GM19438 (cell line): Measurements from ENCODE around the gene TRIM54.
"Not testable (repeated sequence)": the region's sequence is repeated elsewhere in the genome, so short reads cannot be mapped to it uniquely, and the experiment has no call there.

ENCODE experiments used
- ATAC-seq: cut with Tn5 transposase; IDR thresholded peaks from one replicate; pipeline ENCODE4 v1.9.1; 2021; ENCODE audit warnings: low read depth; ENCODE audit not compliant: unreplicated experiment

The TRIM54 gene

DNA sequence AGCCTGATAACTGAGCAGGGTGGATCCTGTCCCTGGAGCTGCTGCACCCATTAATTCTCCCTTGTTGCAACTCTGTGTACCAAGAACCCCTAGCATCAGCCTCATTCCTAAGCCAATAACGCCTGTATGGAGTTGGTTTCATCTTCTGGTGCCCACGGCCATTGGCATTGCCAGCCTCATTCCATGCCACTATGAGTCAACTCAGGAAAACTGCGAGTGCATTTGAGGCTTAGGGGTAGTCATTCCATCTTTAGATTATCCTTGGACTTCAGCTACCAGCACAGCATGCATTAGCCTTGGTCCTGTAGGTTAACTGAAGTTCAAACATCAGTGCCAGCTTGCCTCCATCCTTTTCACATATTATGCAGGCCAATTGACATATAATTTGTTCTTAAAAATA, 1.4 kb upstream of the TRIM54 start:
- ATAC-seq: no peak

DNA sequence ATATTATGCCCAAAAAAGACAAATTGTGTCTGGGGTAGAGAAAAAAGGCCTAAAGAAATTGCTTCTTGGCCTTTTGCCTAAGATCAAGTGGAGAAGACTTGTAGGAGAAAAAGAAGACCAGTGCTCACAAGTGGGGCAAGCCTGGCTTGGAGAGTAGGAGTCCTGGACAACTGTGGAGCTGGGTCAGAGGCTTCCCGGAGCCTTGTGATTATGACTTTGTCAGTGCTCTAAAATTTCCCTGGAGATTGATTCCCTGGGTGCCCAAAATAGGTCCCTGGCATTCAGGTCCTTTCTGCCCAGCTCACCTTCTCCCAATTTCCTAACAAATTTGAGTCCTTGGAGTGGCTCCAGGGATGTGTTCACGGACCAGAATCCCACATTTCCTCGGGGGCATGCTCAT, 787 bp upstream of the TRIM54 start:
- no peak for ATAC-seq

DNA sequence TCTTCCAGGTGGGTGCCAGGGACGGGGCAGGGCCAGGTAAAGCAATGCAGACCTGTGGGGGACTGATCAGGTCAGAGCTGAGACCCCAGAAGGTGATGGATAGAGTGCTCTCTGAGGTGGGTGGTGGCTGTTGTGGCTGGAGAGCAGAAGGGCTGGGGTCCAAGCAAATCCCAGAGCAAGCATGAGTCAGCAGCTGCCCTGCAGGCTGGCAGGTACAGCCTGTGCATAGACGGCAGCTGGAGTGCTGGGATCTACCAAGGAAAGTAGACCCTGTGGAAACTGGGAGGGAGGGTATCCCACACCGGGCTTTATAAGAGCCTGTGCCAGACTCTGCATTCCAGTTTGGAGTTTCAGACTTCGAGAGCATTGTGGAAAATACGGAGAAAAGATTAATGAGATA, 663 bp downstream of the TRIM54 start:
- ATAC-seq: no peak

DNA sequence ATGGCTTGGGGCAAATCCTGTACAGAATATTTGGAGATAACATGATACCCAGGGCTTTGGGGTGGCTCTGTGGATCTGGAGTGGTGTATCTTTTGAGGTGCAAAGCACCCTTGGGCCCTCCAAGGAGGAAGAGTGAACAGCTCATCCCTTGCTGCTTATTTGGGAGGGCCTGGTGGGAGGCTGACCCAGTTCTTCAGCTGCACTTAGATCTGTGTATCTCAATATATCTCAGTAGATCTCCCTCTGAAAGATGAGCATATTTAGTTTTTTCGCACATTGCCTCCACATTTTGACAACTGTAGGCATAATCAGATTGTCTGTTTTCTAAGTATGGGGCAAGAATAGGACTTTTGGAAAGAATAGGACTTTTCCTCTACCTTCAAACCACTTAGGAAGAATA, 2.8 kb downstream of the TRIM54 start:
- ATAC-seq: no peak

DNA sequence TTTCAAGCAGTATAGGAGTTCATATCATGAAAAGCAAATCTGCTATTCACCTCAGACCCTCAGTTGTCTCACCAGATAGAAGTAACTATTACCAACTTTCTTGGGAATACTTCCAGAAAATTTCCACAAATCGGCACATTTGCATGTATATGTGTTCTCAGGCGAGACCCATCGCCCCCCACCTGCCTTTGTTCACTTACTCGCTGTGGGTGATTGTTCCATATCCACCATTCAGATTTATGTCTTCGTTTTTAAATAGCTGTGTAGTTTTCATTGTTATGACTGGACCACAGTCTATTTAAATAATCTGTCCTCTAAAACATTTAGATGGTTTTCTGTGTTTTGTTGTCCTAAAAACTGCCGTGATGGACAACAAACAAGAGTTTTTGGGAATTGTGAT, 3.3 kb downstream of the TRIM54 start:
- no peak for ATAC-seq

DNA sequence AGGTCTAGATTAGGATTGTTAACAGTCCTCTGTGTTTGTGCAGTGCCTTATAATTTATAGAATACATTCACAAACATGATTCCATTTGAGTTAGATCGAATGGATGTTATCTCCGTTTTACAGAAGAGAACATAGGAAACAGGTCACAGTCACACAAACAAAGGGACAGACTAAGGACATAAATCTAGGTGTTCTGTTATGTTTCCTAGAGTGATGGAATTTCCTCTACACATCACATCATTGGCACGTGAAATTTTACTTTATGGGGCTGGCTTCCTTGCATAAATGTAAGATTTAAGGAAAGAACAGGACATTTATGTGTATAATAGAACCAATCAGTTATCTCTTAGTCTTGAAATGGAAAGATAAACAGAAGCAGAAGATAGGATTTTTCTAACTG, 6.4 kb downstream of the TRIM54 start:
- ATAC-seq: no peak

DNA sequence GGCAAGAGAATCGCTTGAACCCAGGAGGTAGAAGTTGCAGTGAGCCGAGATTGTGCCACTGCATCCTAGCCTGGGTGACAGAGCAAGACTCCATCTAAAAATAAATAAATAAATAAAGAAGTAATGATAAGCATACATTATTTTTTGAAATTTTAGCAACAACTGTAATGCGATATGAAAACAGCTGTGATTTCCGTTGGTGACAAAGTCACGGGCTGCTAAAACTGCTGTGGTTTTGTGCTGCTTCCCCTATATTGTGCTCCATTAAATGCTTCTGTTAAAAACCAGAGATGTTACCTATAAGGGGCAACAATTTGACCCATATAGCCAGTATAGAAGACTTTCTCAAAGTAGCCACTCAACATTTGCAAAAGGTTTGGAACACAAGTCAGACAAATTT, 8.3 kb downstream of the TRIM54 start:
- ATAC-seq: no peak

DNA sequence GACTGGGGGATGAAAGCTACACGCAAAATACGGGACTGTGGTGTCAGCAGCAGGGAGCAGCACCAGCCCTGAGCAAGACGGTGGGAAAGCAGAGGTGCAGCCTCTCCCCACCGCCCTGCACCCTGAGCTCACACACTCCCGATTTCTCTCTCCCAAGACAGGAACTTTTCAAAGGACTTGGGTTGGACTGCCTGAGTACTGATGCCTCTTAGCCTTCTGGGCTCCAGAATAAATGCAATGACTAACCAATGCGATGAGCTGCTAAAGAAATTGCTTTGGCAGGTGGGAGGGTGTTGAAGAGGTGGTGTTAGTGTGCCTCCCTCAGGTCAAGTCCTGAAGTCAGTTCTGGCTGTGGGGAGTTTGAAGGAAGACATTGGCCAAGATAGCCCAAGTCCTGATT, 9.6 kb downstream of the TRIM54 start:
- no peak for ATAC-seq

DNA sequence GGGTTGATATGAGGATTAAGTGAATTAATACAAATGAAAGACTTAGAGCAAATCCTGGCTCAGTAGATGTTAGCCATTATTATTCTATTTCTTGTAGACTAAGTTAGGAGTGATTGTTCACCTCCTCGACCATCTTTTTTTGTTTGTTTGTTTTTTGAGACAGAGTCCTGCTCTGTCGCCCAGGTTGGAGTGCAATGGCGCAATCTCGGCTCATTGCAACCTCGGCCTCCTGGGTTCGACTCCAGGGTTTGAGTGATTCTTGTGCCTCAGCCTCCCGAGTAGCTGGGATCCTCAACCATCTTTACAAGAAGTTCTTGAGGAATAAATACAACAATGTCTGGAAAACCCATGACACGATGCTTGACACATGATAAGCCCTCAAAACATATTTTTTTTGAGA, 12.7 kb downstream of the TRIM54 start:
- ATAC-seq: no peak

DNA sequence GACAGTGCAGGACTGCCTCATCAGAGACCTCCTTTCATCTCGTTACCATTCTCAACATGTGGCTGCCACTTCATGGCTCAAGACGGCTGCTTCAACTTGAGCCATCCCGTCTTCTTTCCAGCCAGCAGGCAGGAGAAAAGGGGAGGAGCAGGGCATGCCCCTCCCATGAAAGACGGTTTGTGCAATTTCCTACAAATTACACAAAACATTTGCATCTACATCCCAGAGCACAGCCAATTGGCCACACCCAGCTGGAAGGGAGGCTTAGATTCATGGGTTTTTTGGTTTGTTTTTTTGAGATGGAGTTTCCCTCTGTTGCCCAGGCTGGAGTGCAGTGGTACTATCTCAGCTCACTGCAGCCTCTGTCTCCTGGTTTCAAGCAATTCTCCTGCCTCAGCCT, 14.3 kb downstream of the TRIM54 start:
- ATAC-seq: no peak

DNA sequence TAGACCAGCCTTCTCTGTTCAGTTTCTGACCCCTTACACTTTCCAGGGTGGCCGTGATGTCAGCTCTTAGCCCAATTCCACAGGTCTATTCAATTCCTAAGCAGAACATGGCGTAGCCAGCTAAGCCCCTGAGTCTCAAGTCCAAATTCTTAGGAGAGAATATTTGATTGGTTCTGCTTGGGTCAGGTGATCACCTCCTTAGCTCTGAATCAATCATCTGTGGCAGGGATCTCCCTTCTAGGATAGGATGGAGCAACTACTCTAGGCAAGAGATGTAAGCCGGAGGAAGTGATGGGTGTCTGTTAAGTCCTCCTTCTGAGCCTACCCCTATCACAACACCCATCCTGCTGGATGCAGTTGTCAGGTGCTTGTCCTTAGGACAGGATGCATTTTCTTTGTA, 15.0 kb downstream of the TRIM54 start:
- ATAC-seq: no peak

DNA sequence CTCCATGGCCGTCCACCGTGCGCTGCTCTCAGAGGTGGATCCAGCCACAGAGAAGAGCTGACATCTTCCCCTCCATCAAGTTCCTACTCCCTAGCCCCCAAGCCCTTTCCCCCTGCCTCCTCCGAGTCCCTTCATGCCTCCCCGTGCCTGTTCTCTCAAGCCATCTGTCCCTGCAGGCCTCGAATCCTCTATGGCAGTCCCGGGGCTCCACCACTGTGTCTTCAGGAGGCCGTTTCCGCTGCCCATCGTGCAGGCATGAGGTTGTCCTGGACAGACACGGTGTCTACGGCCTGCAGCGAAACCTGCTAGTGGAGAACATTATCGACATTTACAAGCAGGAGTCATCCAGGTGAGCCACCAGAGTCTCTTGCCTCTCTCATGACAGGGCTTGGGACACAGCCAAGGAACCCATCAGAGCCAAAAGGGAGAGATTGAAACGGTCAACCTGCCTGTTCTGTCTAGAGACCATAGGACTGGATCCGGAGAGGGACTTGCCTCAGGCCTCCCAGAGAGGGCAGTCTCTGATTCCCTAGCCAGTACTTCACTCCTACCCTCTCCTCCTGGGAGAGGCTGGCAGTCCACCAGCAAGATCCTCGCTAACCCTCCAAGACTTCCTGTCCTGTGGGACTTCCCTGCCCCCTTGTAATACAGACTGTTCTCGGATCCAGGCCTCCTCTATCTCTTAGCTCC, 16.3 kb downstream of the TRIM54 start:
- ATAC-seq: no peak

DNA sequence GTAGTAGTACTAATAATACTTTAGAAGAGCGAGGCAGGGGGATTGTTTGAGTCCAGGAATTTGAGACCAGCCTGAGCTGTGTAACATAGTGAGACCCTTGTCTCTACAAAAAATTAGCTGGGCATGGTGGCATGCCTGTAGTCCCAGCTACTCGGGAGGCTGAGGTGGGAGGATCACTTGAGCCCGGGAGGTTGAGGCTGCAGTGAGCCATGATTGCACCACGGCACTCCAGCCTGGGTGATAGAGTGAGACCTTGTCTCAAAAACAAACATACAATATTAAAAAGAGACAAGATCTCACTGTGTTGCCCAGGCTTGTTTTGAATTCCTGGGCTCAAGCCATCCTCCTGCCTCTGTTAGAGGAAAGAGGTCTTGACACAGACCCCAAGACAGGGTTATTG, 18.4 kb downstream of the TRIM54 start:
- ATAC-seq: not testable (repeated sequence)

DNA sequence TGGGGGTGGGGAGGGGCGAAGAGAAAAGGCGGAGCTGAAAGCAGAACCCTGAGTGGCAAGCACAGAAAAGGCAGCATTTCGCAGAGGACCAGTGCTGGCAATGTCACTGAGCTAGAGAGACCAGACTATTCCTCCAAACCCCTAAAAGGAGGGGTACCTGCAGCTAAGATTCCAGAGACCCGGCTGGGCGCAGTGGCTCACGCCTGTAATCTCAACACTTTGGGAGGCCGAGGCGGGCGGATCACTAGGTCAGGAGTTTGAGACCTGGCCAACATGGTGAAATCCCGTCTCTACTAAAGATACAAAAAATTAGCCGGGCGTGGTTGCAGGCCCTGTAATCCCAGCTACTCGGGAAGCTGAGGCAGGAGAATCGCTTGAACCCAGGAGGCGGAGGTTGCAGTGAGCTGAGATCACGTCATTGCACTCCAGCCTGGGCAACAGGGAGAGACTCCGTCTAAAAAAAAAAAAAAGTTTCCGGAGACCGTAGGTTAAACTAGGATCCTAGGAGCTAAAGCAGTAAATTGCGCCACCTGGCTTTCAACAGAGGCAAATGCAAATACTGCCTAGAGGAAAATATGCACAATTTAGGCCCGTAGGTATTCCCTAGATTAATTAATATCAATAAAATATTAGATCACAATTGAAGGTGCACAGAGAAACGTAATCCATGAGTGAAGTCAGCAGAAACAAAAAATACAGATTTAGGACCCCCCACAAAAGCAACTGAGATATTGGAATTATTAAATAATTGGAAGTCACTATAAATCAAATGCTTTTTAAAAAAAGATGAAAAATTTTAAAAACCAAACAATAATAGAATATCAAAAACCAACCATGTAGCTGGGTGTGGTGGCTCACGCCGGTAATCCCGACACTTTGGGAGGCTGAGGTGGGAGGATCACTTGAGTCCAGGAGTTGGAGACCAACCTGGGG, 21.1 kb downstream of the TRIM54 start:
- no peak for ATAC-seq

DNA sequence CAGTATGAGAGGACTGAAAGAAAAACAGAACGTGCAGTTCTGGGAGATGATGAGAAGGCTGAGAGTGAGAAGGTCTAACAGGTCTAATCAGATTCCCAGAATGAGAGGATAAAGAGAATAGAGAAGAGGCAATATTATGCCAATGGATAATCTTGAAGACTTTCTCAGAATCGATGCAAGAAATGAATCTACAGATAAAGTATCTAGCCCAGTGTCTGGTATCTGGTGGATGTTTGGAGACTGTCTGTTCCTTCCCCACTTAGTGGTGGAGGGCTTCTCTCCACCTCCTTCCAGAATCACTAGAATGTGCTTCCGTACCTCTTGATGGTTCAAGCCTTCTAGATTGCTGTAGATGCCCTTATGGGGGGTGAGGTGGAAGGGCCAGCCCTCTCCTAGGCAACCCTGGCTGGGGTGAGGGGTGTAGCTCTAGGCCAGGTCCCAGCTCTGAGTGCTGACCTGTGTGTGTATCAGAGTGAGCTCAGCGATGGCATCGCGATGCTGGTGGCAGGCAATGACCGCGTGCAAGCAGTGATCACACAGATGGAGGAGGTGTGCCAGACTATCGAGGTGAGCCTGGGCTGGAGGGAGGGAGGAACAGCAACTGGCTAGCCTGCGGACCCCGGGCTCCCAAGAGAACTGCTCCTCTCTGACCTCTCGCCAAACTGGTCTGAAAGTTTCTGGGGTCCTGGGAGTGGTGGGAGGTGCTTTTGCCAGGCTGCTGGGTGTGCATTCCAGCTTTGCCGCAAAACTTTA, 22.4 kb downstream of the TRIM54 start:
- no peak for ATAC-seq

DNA sequence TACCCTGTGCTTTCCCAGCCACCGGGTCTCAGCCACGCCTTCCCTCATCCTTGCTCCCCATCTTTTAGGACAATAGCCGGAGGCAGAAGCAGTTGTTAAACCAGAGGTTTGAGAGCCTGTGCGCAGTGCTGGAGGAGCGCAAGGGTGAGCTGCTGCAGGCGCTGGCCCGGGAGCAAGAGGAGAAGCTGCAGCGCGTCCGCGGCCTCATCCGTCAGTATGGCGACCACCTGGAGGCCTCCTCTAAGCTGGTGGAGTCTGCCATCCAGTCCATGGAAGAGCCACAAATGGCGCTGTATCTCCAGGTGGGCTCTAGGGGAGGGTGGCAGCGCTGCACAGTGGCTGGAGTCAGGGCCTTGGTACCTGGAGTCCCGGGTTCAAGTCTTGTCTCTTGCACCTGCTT, 23.3 kb downstream of the TRIM54 start:
- ATAC-seq: no peak

DNA sequence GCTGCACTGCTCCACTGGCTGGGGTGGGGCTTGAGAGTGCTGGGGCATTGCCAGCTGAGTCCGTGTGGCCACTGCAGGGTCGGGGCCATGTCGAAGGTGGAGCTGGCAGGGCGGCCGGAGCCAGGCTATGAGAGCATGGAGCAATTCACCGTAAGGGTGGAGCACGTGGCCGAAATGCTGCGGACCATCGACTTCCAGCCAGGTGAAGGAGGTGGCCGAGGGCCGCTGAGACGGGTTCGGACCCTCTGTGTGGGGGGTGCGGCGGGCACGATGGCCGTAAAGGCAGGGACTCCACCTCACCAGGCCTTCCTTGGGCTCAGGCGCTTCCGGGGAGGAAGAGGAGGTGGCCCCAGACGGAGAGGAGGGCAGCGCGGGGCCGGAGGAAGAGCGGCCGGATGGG, 23.9 kb downstream of the TRIM54 start:
- no peak for ATAC-seq

DNA sequence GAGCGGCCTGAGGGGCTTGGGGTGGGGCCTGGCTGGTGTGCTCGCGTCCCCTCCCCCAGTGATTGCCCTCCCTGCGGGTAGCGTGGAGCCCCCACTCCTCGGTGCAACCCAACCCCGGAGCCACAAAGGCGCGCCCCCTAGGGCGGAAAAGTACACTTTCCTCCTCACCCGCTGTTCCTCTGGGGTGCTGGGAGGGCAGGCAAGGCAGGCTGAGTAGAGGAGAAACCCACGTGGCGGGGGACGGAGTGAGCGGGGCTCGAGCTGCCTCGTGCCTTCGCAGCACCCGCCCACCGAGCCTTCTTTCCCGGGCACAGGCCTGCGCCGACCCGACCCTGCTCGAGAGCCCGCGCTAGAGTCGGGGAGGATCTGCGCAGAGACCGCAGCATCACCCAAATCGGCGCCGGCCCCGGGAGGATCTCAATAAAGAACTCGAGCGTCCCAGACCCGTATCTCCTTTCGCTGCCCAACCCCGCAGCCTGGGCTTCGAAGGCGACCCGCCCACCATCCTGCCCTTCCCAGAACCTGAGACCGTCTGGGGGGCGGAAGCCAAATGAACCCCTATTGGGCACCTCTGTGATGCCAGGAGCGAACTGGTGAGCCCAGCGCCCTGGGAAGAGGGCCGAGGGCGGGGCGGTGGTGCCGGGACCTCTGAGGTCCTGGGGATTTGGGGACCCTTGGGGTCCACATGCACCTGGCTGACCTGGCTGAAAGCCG, 24.5 kb downstream of the TRIM54 start:
- ATAC-seq: no peak

DNA sequence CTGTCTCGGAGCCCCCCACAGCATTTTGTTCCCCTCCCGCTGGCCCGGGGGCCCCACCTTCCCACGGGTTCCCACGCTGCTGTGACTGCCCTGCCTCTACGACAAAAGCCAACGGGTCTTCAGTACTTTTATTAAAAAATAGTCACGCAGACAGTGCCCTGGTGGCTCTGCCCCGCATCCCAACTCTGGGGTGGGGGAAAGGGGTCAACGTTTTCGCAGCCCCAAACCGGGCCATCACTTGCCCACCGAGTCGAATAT, 25.0 kb downstream of the TRIM54 start:
- ATAC-seq: no peak

DNA sequence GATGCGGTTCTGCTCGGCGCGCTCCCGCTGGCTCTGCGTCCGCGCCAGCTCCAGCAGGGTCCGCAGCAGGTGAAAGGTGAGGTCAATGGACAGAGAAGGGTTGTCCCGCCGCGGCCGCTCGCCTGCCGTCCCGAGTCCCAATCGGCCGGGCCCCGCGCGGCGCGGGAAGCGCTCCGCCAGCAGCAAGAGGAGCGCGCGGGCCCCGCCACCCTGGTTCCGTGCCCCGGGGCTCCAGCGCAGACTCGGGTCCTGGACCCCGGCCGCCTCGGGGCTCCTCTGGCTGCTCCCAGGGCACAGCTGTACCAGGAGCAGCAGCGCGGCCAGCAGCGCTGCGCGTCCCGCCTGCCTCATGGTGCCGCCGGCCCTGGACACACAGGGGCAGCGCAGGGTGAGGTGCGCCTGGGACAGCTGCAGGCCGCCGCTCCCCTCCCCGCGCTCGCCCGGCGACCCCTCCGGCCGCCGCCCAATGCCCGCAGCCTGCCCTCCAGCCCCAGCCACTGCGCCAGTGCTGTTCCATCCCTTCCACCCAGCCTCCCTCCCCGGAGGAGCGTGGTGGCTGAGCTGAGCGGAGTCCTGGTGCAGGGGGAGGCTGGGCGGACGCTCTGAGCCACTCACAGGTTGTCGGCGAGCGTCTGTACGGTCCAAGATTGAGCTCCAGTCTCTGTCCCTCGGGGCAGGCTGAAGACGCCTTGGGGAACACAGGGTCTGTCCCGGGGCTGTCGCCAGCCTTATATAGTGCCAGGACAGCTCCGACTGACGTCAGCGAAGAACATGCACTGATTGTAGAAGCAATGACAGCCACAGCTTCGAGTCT, 25.5 kb downstream of the TRIM54 start:
- no peak for ATAC-seq
